HG02678 (cell line): ENCODE results near the gene WIPF2.

Experiments used
- ATAC-seq: cut with Tn5 transposase; IDR thresholded peaks from one replicate; pipeline ENCODE4 v1.9.1; 2021; ENCODE audit warnings: mild to moderate bottlenecking, moderate library complexity; ENCODE audit not compliant: unreplicated experiment

The WIPF2 gene

DNA sequence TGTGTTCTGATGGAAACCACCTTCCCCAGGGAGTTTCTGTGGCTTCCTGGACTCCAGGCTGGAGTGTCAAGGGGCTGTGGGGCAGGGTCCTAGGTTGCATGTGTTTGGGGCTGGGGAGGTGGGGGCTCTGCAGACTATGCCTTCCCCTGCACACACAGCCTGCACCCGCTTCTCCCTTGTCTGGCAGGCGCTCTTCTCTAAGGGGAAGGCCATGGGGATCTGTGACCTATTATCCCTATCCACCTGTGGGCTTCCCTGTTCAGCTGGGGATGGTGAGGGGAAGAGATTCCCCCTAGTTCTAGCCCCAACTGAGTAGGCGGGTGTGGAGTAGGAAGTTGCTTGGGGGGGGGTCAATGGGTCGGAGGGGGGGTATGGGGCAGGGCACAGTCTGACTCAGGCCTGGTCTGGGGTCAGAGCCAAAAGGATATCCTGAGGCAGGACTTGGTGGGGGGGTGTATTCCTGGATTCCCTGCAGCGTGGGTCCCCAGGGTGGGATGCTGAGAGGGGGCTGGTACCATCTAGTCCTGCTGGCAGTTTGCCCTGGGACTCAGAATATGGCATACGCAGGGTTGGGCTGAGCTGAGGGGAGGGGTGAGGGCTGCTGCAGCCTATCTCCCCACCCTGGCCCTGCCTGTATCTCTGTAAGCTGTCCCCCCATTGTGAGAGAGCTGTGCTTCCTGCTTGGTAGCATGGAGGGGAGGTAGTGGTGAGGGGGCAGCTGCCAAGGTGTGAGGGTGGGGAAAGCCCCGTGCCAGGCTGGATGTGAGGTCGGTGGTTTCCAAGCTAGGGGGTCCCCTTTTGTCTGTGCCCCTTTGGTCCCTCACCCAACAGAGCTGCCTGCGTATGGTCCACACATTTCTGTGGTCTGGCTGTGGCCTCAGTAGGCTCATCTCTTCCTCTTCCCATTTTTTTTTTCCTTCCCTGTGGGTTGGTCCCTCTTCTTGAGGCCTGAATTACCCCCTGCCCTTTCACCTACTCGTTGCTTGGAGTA, 104.6 kb downstream of the WIPF2 start:
- no peak for ATAC-seq

DNA sequence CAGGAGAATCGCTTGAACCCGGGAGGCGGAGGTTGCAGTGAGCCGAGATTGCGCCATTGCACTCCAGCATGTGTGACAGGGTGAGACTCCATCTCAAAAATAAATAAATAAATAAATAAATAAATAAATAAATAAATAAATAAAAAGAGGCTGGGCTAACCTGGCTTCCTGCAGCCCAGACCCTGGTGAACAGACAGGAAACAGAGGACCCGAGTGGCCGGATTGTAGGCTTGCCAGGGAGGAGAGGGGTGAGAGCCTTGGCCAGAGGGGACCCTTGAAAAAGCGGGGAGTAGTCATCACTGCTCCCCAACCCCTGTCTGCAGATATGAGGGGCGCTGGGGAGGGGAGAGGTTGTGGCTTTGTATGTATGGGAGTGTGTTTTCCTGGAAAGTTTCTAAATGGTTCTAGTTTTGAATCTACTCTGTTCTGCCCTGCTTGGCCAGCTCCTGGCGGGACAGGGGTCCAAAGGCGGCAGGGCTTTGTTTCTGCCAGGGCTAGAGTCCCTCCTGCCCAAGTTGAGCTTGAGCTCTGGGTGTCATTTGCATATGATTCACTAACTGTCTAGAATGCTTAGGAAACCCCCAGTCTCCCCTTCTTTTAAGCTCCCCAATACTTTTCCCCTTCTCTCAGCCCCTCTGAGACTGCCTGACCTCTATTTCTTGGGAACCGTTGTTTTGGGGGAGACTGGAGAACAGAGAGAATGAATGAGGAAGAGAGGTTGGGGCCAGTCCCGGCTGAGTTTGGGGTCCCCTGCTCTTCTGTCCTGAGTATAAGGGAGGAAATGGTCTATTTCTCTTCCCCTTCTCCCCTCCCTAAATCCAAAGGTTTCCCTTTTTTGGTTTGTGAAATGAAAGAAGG, 106.3 kb downstream of the WIPF2 start:
- no peak for ATAC-seq

DNA sequence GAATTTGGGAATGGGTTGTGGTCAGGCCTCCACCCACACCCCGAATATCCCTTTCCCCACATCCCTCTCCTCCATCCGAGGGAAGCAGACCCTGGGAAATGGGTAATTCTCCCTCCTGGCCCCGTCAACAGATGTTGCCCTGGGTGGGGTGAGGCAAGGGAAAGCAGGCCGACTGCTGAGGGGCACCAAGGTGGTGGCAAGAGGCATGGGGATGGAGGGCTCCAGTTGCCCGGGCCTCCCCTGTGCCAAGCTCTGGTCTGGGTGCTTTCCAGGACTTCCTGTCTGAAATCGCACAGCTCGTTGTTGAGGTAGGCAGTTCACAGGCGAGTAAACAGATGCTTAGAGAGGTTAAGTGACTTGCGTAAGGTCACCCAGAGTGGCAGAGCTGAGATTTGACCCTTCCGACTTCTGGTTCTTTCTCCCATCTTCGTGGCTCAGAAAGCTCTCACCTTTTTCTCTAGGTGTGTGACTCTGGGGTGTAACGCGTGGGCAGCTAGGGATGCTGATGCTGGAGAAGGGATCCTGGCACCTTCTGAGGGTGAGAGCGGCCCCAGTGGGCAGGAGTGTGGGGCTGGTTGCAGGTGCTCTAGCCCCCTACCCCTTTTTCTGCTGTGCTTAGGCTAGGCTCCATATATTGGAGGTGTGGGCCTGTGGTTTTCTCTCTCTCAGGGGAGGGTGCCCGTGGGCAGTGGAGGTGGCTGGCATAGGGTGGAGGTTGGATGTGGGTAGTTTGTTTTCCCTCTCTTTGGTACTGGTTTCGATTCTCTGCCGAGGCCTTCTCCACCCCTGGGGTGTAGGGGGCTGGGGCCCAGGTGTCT, 107.1 kb downstream of the WIPF2 start:
- ATAC-seq: no peak

DNA sequence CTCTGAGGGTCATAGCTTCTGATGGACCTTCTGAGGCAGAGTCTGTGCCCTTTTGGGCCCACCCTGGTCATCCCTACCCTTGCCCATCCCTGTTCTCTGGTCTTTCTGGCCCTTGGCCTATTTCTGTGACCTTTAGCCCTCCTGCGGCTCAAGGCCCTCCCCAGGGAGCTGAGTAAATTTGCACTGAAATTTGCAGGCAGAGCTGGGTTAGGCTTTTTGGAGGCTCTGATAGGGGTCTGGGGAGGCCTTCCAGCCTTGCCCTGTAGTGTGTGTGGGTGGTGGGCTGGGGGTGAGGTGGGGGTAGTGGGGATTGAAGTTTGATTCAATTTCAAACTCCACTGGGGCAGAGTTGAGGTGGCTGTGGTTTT, 107.7 kb downstream of the WIPF2 start:
- ATAC-seq: no peak

GRCh38 chr17:40327244-40327729, 108.2 kb downstream of the WIPF2 start:
- ATAC-seq: no peak

GRCh38 chr17:40327735-40328385, 108.8 kb downstream of the WIPF2 start:
- ATAC-seq: no peak

DNA sequence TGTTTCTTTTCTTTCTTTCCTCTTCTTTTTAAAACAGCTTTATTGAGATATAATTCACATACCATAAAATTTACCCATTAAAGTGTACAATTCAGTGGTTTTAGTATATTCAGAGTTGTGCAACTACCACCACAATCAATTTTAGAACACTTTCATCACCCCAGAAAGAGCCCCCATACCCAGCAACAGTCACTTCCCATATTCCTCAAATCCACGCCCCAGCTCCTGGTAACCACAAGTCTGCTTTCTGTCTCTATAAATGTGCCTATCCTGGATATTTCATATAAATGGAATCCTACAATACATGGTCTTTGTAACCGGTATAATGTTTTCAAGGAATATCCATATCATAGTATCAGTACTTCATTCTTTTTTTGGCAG, 109.3 kb downstream of the WIPF2 start:
- no peak for ATAC-seq

DNA sequence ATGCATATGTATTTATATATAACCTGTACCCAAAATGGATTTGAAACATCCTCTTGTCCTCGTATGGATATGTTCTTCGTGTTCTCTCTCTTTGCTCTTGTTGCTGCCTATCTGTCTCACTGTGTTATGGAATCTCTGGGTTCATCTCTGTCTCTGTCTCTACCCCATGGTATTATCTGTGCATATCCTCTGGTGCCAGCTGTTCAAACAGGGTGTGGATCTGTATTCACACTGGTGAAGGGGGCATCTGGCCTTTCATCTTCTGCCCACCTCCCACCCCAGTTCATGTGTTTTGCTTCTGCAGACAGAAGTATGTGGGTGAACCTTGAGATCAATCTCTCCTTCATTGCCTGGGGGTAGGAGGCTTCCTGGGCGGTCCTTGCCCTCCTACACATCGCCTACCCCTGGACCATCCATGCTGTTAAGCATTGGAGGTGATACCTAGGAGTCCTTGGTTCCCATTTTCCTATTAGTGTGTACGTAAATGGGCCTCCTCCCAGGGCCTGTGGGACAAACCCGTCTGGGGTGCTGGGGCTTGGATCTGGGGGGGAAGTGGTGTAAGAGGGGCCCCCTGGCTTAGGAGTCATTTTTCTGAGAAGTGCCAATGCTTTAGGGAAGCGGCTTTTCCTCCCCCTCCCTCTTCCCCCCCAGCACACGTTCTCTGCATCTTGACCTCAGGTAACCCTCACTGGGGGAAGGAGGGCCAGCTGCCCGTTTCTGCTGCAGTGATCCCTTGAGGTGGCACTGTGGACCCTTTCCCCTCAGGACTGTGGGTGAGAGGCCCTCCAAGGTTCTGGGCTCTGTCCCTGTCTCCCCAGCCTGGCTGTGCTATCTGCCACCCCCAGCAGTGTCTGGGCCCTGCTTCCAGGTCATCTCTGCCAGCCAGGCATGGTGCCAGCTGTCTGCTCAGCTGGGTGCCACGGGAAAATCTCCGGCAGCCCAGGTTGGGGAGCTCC, 111.0 kb downstream of the WIPF2 start:
- ATAC-seq: no peak

DNA sequence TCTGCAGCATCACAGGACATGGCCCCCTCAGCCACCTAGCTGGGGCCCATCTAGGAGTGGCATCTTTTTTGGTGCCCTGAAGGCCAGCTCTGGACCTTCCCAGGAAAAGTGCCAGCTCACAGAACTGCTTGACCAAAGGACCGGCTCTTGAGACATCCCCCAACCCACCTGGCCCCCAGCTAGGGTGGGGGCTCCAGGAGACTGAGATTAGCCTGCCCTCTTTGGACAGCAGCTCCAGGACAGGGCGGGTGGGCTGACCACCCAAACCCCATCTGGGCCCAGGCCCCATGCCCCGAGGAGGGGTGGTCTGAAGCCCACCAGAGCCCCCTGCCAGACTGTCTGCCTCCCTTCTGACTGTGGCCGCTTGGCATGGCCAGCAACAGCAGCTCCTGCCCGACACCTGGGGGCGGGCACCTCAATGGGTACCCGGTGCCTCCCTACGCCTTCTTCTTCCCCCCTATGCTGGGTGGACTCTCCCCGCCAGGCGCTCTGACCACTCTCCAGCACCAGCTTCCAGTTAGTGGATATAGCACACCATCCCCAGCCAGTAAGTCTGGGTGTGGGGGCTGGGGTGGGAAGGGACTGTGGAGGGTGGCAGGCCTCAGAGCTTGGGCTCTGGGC, 111.9 kb downstream of the WIPF2 start:
- ATAC-seq: no peak

- no peak for ATAC-seq
Measured at GRCh38 chr17:40331743-40332641, 112.9 kb downstream of the WIPF2 start.
